Endothelial cell of umbilical vein (primary cell): Measurements from ENCODE around the gene LRCH1. TPM values are rescaled to one million over a fixed set of nuclear protein-coding genes. Genes with fewer than 3 reads are reported as not detected.

Experiments
- BruUV-seq: library from RNA; stranded (reverse); fragments of 400-500 nt; replicated peaks from 2 replicates; lab custom pipeline; 2021; lab: Mats Ljungman, UMichigan
- CTCF ChIA-PET: fragments of 300-600, 350-600 bp; sonication (Branson Sonifier 250); formaldehyde crosslinking; loops from one replicate; lab custom pipeline; 2021; ENCODE audit warnings: antibody characterized with exemption, inconsistent platforms; lab: Charles Lee
- POLR2A ChIA-PET: fragments of 300-600, 350-600 bp; sonication (Branson Sonifier 250); formaldehyde crosslinking; loops from one replicate; lab custom pipeline; 2021; ENCODE audit warnings: antibody characterized with exemption, inconsistent platforms; lab: Charles Lee
- DNase-seq: peaks from one replicate; pipeline ENCODE4 v3.0.0-alpha.2; 2011; ENCODE audit warnings: low read depth, low spot score
- FAIRE-seq: peaks from 2 replicates; lab custom pipeline; 2011; peaks lifted over from hg19 to GRCh38; lab: Jason Lieb, UNC
- H2AFZ ChIP-seq: 2 replicates; pipeline ENCODE4 v1.6.0; 2012; ENCODE audit warnings: low read depth, low read length, control low read depth, inconsistent platforms
- H3K27ac ChIP-seq: 2 replicates; pipeline ENCODE4 v1.5.1; 2011; ENCODE audit warnings: low read depth, mild to moderate bottlenecking, control low read depth, low read length, moderate library complexity; ENCODE audit not compliant: insufficient read depth
- H3K27me3 ChIP-seq, 2 experiments: 2 replicates each; pipeline versions ENCODE4 v1.6.0 to v1.6.1; 2011; ENCODE audit warnings: low read length in 2 of 2, mixed read lengths in 1 of 2; ENCODE audit not compliant: control insufficient read depth in 2 of 2, insufficient read depth in 2 of 2
- H3K36me3 ChIP-seq, 2 experiments: 2 replicates in 1 of 2; 3 replicates in 1 of 2; pipeline ENCODE4 v1.5.1; 2011; ENCODE audit warnings: low read length in 2 of 2, mild to moderate bottlenecking in 1 of 2, moderate library complexity in 1 of 2; ENCODE audit not compliant: control insufficient read depth in 2 of 2, insufficient read depth in 2 of 2; ENCODE audit errors: extremely low read depth in 1 of 2
- H3K4me1 ChIP-seq: 3 replicates; pipeline ENCODE4 v1.5.1; 2011; ENCODE audit warnings: mild to moderate bottlenecking, low read length; ENCODE audit not compliant: control insufficient read depth, insufficient read depth; ENCODE audit errors: extremely low read depth
- H3K4me2 ChIP-seq: 2 replicates; pipeline ENCODE4 v1.6.1; 2011; ENCODE audit warnings: low read length, control low read depth, mixed read lengths; ENCODE audit not compliant: insufficient read depth
- H3K4me3 ChIP-seq, 3 experiments: fragments of 200-600 bp in 1 of 3; sonication (generic), shearing (Covaris generic) in 1 of 3; replicated peaks in 1 of 3; 2 replicates each; pipeline ENCODE4 v1.5.1; 2011 to 2016; ENCODE audit warnings: control low read depth in 3 of 3, low read length in 3 of 3, mild to moderate bottlenecking in 2 of 3, inconsistent platforms in 1 of 3, low read depth in 1 of 3, moderate library complexity in 1 of 3; ENCODE audit not compliant: insufficient read depth in 1 of 3
- H3K79me2 ChIP-seq: 2 replicates; pipeline ENCODE4 v1.6.0; 2012; ENCODE audit warnings: low read length, inconsistent platforms; ENCODE audit not compliant: control insufficient read depth, insufficient read depth
- H3K9ac ChIP-seq: replicated peaks from 2 replicates; pipeline ENCODE3; 2011; ENCODE audit warnings: low read length, control low read depth; ENCODE audit not compliant: insufficient read depth; ENCODE audit errors: extremely low read depth
- H3K9me1 ChIP-seq: replicated peaks from 3 replicates; pipeline ENCODE4 v1.6.0; 2011; ENCODE audit warnings: mild to moderate bottlenecking, low read length; ENCODE audit not compliant: control insufficient read depth, insufficient read depth; ENCODE audit errors: extremely low read depth
- H3K9me3 ChIP-seq: replicated peaks from 2 replicates; pipeline ENCODE4 v1.5.1; 2012; ENCODE audit warnings: low read length, inconsistent platforms; ENCODE audit not compliant: control insufficient read depth, insufficient read depth
- H4K20me1 ChIP-seq: replicated peaks from 2 replicates; pipeline ENCODE3; 2011; ENCODE audit warnings: mild to moderate bottlenecking, low read length; ENCODE audit not compliant: control insufficient read depth, insufficient read depth; ENCODE audit errors: extremely low read depth
- EZH2 ChIP-seq: IDR thresholded peaks from 2 replicates; pipeline ENCODE4 v1.6.1; 2012; ENCODE audit warnings: borderline replicate concordance, low read depth, mild to moderate bottlenecking, moderate library complexity, low read length, inconsistent platforms; ENCODE audit not compliant: severe bottlenecking
- FOS ChIP-seq: IDR thresholded peaks from 2 replicates; pipeline ENCODE4 v1.6.1; 2011; ENCODE audit warnings: mild to moderate bottlenecking, low read length, moderate library complexity, borderline replicate concordance; ENCODE audit not compliant: insufficient read depth
- GATA2 ChIP-seq: IDR thresholded peaks from 2 replicates; pipeline ENCODE4 v1.7.0; 2011; ENCODE audit warnings: low read depth, mild to moderate bottlenecking, moderate library complexity, mixed read lengths, low read length; ENCODE audit not compliant: insufficient read length, insufficient read depth
- JUN ChIP-seq: IDR thresholded peaks from 2 replicates; pipeline ENCODE4 v1.6.1; 2011; ENCODE audit warnings: borderline replicate concordance, low read depth; ENCODE audit not compliant: insufficient read length, insufficient read depth
- MYC ChIP-seq: IDR thresholded peaks from one replicate; pipeline ENCODE4 v1.6.1; 2011; ENCODE audit warnings: mild to moderate bottlenecking, low read depth, low read length
- POLR2A ChIP-seq: IDR thresholded peaks from 2 replicates; pipeline ENCODE4 v1.6.1; 2012; ENCODE audit warnings: low read depth, mild to moderate bottlenecking, control low read depth, low read length
- POLR2AphosphoS5 ChIP-seq: IDR thresholded peaks from 2 replicates; pipeline ENCODE4 v1.6.1; 2012; ENCODE audit warnings: low read depth, mild to moderate bottlenecking, control low read depth, low read length, moderate library complexity; ENCODE audit not compliant: insufficient read depth
- dilution Hi-C: fragments of 300-500 bp; cut with MboI; formaldehyde crosslinking; loops from one replicate; pipeline ENCODE4 v1.15.0; 2019; ENCODE audit warnings: low sequenced_read_pairs; ENCODE audit not compliant: extremely low pct_ligation_motif_present
- intact Hi-C: fragments of 100-400 bp; cut with micrococcal nuclease; formaldehyde crosslinking; loops from one replicate; pipeline ENCODE4 v1.10.0; 2022
- polyA plus RNA-seq, 4 experiments: library from polyadenylated mRNA; depleted of rRNA in 3 of 4; stranded (reverse) in 3 of 4; unstranded in 1 of 4; fragments of >200 nt; gene quantifications; 2 replicates each; pipeline versions ENCODE4 v1.2.1 to v1.2.3, GENCODE V29; 2011 to 2012; ENCODE audit warnings: missing spikeins in 1 of 4
- total RNA-seq: library from RNA; stranded (reverse); gene quantifications from 2 replicates; pipeline ENCODE4 v1.2.3, GENCODE V29; 2021
- TF ChIP-seq, protein P1 (sequence below), 2 donors: IDR thresholded peaks; 1 replicate in 1 of 2; 2 replicates in 1 of 2; pipeline ENCODE4 v1.5.1; 2011; ENCODE audit warnings: low read length in 2 of 2, mild to moderate bottlenecking in 2 of 2, moderate library complexity in 2 of 2, control low read depth in 1 of 2, inconsistent platforms in 1 of 2, low read depth in 1 of 2; ENCODE audit not compliant: insufficient read depth in 1 of 2; ENCODE audit errors: extremely low read depth in 1 of 2
- TF ChIP-seq, protein P2 (sequence below): IDR thresholded peaks from 2 replicates; pipeline ENCODE4 v1.6.1; 2011; ENCODE audit not compliant: insufficient read depth, insufficient read length

LRCH1 gene
- total and polyA plus RNA-seq, 2 donors (not counting 3 experiments of a cell fraction or from before 2014, with no cell fraction given), result 5.4 to 16.5 TPM

GRCh38 chr13:46576762-46577161 lies 23.8 kb downstream of the LRCH1 start:
- intact Hi-C loops (no loop called here), dilution Hi-C loops (no loop called here)
- H3K27ac ChIP-seq, result no peak overlapping the region
- DNase-seq (no peak), FAIRE-seq (no peak)
- peaks cover 22% of the 10 kb centered on the region for H3K79me2 ChIP-seq
- no peaks in the 10 kb centered on the region for H3K4me1 ChIP-seq
- H3K9me3 ChIP-seq, result no peaks in the 10 kb centered on the region
- TF ChIP-seq JUN (no peak), FOS (no peak), MYC (no peak), EZH2 (no peak), POLR2AphosphoS5 (no peak), GATA2 (no peak), POLR2A (no peak)
- TF ChIP-seq, protein P1, sequence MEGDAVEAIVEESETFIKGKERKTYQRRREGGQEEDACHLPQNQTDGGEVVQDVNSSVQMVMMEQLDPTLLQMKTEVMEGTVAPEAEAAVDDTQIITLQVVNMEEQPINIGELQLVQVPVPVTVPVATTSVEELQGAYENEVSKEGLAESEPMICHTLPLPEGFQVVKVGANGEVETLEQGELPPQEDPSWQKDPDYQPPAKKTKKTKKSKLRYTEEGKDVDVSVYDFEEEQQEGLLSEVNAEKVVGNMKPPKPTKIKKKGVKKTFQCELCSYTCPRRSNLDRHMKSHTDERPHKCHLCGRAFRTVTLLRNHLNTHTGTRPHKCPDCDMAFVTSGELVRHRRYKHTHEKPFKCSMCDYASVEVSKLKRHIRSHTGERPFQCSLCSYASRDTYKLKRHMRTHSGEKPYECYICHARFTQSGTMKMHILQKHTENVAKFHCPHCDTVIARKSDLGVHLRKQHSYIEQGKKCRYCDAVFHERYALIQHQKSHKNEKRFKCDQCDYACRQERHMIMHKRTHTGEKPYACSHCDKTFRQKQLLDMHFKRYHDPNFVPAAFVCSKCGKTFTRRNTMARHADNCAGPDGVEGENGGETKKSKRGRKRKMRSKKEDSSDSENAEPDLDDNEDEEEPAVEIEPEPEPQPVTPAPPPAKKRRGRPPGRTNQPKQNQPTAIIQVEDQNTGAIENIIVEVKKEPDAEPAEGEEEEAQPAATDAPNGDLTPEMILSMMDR (IDR thresholded peaks at IDR 0.05; ENCODE audit: extremely low read depth in 1 of 2, insufficient read depth in 1 of 2, low read depth in 1 of 2, low read length in 2 of 2), result no peak
- TF ChIP-seq, protein P2, sequence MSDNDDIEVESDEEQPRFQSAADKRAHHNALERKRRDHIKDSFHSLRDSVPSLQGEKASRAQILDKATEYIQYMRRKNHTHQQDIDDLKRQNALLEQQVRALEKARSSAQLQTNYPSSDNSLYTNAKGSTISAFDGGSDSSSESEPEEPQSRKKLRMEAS, result no peak
- H3K9me1 ChIP-seq, result no peaks in the 10 kb centered on the region
- peaks cover 3% of the 10 kb centered on the region for H4K20me1 ChIP-seq
- H2AFZ ChIP-seq, result no peak overlapping the region
- H3K9ac ChIP-seq, result no peak overlapping the region
- no peaks in the 10 kb centered on the region for H3K36me3 ChIP-seq
- H3K27me3 ChIP-seq, result no peaks in the 10 kb centered on the region
- no TSS peak for BruUV-seq
- no peak overlapping the region for H3K4me3 ChIP-seq
- ChIA-PET CTCF (interaction anchor here (1.4 kb wide), 1 partner anchor 25 kb away, joined by 6 read pairs; no protein-coding TSS in a partner anchor), POLR2A (no interaction called here)
- H3K4me2 ChIP-seq, result no peak overlapping the region
